ENCODE data around the gene ALOX5AP.

DNA sequence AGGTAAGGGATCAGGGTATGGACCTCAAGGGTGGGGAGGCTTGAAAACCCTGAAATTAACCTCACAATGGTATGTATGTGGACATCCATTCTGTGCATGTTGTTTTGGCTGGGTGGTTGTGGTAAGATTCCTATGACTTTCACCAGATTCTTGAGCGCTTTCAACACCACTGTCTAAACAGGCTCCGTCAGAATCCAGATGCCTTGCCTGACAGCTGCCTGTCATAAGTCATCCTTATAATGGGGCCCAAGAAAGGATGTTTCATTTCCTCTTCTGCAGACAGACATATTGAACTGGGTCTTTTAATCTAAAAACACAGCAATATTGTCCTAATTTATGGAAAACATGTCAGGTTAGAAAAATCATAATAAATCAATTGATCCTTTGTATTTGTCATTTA is 41.3 kb downstream of the ALOX5AP start:
- TF ChIP-seq, protein P1, sequence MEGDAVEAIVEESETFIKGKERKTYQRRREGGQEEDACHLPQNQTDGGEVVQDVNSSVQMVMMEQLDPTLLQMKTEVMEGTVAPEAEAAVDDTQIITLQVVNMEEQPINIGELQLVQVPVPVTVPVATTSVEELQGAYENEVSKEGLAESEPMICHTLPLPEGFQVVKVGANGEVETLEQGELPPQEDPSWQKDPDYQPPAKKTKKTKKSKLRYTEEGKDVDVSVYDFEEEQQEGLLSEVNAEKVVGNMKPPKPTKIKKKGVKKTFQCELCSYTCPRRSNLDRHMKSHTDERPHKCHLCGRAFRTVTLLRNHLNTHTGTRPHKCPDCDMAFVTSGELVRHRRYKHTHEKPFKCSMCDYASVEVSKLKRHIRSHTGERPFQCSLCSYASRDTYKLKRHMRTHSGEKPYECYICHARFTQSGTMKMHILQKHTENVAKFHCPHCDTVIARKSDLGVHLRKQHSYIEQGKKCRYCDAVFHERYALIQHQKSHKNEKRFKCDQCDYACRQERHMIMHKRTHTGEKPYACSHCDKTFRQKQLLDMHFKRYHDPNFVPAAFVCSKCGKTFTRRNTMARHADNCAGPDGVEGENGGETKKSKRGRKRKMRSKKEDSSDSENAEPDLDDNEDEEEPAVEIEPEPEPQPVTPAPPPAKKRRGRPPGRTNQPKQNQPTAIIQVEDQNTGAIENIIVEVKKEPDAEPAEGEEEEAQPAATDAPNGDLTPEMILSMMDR (IDR thresholded peaks at IDR 0.05), result no peak
- TF ChIP-seq POLR2A (IDR thresholded peaks at IDR 0.05) (no peak), EP300 (IDR thresholded peaks at IDR 0.05) (no peak), POLR2AphosphoS5 (IDR thresholded peaks at IDR 0.05) (no peak)

Data from sigmoid colon (tissue), 4 donors.